Measurements from ENCODE around the gene BUD23. TPM values are rescaled to one million over a fixed set of nuclear protein-coding genes. Genes with fewer than 3 reads are reported as not detected.

The BUD23 gene
- total and polyA plus RNA-seq, 2 experiments from 2014 or later = 62.1 to 117 TPM

DNA sequence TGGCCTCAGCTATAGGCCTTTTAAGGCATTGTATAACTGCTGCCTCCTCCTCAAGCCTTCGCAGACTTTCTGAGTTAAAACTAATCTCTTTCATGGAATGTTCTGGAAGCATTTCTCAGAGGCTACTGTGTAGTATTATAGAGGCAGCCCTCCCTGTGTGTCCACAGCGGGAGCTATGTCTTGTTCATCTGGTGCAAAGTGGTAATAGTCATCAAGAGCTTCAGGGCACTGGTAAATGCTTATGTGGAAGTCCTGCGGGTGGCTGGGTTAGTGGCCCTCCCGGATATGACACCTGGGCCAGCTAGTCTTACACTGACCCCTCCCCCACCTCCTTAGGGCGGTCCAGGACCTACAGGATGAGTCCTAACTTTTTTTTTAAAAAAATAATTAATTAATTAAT lies 57.4 kb downstream of the BUD23 start (continued):
- TF ChIP-seq ZNF462 (CRISPR knock-in tag; IDR thresholded peaks at IDR 0.05) (no peak), STAT1 (IDR thresholded peaks at IDR 0.05; ENCODE audit: unreplicated experiment) (no peak)

DNA sequence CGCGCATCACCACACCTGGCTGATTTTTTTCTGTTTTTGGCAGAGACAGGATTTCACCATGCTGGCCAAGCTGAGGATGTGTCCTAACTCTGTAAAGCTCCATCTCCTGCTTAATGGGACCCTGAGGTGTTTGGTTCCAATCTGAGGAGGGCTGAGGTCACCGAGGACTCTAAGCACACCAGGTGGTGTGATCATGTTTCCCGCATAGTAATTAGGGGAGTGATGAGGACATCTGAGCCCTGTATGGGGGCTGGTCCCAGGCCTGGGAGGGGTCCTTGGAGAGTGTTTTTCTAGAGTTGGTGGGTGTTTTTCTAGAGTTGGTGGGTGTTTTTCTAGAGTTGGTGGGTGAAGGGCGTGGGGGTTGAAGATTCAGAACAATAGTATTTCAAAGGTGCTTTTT lies 58.2 kb downstream of the BUD23 start:
- Mint-ChIP-seq H3K9me3 (no peaks in the 10 kb centered on the region), H3K4me1 (peaks cover 38% of the 10 kb centered on the region), H3K27ac (peak overlapping the region; percentile 98), H3K27me3 (ENCODE audit: insufficient read depth, low read depth, poor library complexity) (peaks cover 33% of the 10 kb centered on the region), H3K4me3 (peak overlapping the region; percentile 35; the same call in 2 of the 3 replicates), H3K36me3 (ENCODE audit: low read depth) (peaks cover 1% of the 10 kb centered on the region)
- Histone ChIP-seq H3K27me3 (ENCODE audit: insufficient read depth) (peaks cover 35% of the 10 kb centered on the region), H3K9me2 (ENCODE audit: insufficient read depth) (no peaks in the 10 kb centered on the region), H3K79me2 (replicated peaks; ENCODE audit: insufficient read depth) (no peaks in the 10 kb centered on the region; the same call in 1 of the 2 replicates), H2AFZ (no peak overlapping the region), H3K27ac (ENCODE audit: low read depth) (no peak overlapping the region), H3F3A (replicated peaks; ENCODE audit: low read depth) (peaks cover 8% of the 10 kb centered on the region), H3K36me3 (ENCODE audit: insufficient read depth) (no peaks in the 10 kb centered on the region), H3K4me1 (ENCODE audit: insufficient read depth) (peaks cover 31% of the 10 kb centered on the region), H3K4me2 (peak overlapping the region; percentile 79), H4K20me1 (replicated peaks; ENCODE audit: insufficient read depth) (peaks cover 9% of the 10 kb centered on the region), H3K4me3 (0 out of 2 replicates have a peak overlapping the region, but pooled peaks have one; percentile 44)
- peak; percentile 14 for ATAC-seq
- TF ChIP-seq EZH2 (IDR thresholded peaks at IDR 0.05; ENCODE audit: low read depth, unreplicated experiment) = no peak
- TF ChIP-seq, protein P1, sequence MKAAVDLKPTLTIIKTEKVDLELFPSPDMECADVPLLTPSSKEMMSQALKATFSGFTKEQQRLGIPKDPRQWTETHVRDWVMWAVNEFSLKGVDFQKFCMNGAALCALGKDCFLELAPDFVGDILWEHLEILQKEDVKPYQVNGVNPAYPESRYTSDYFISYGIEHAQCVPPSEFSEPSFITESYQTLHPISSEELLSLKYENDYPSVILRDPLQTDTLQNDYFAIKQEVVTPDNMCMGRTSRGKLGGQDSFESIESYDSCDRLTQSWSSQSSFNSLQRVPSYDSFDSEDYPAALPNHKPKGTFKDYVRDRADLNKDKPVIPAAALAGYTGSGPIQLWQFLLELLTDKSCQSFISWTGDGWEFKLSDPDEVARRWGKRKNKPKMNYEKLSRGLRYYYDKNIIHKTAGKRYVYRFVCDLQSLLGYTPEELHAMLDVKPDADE (IDR thresholded peaks at IDR 0.05) = 0 out of 2 replicates have a peak, but pooled peaks have one; percentile 19
- no peak for TF ChIP-seq CTCF (conservative IDR thresholded peaks at IDR 0.05; ENCODE audit: low read depth in 2 of 2)
- TF ChIP-seq CREB1 (CRISPR knock-in tag; IDR thresholded peaks at IDR 0.05; ENCODE audit: low read depth) = 0 out of 2 replicates have a peak, but pooled peaks have one; percentile 9
- TF ChIP-seq STAT1 (IDR thresholded peaks at IDR 0.05; ENCODE audit: unreplicated experiment) = no peak
- TF ChIP-seq POLR2AphosphoS5 (IDR thresholded peaks at IDR 0.05; ENCODE audit: low read depth) = peak; percentile 75
- peak; percentile 62; the same call in 1 of the 2 replicates for TF ChIP-seq NANOG (IDR thresholded peaks at IDR 0.05; ENCODE audit: borderline replicate concordance)
- DNase-seq (ENCODE audit: low spot score) = peak; percentile 81

Data from GM23338 (cell line).